AG10803 (cell line): Measurements from ENCODE around the gene BABAM1.

ENCODE experiments used
- DNase-seq: peaks from one replicate; pipeline ENCODE4 v3.0.0; 2010; ENCODE audit warnings: low read depth
- H3K4me3 ChIP-seq: 2 replicates; pipeline ENCODE4 v1.5.1; 2011; ENCODE audit warnings: mild to moderate bottlenecking, low read length, control low read depth
- CTCF ChIP-seq: conservative IDR thresholded peaks from 2 replicates; pipeline ENCODE4 v1.5.1; 2011; ENCODE audit warnings: mild to moderate bottlenecking, low read length, control low read depth, inconsistent platforms

The BABAM1 gene

GRCh38 chr19:17237747-17238706, 29.2 kb upstream of the BABAM1 start:
- H3K4me3 ChIP-seq: no peak overlapping the region
- TF ChIP-seq CTCF: no peak
- DNase-seq: no peak

GRCh38 chr19:17240062-17240752, 27.0 kb upstream of the BABAM1 start:
- no peak for TF ChIP-seq CTCF
- DNase-seq: no peak
- no peak overlapping the region for H3K4me3 ChIP-seq

DNA sequence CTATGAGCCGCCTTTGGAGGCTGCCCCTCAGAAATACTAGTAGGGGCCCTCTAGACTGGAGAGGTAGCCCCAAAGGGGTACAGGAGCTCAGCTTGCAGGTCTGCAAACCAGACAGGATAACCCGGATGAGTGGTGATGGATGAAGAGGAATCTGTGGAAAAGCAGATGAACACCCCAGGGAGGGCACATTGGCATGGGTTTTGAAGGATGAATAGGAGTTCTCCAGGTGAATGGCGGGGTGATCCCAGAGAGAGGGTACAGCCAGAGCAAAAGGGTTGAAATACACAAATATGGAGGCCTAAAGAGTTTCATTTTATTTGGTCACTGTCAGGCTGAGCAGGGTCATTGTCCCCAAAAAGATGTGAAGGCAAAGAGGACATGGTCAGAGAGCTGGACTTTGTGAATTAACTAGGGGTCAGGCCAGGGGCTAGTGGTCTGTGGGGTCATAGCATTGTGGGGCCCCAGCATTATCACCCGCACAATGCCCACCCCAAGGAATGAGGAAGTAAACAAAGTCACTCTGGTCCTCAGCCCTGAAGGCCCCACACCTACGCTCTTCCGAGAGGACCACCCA, 26.3 kb upstream of the BABAM1 start:
- no peak for DNase-seq
- no peak for TF ChIP-seq CTCF

DNA sequence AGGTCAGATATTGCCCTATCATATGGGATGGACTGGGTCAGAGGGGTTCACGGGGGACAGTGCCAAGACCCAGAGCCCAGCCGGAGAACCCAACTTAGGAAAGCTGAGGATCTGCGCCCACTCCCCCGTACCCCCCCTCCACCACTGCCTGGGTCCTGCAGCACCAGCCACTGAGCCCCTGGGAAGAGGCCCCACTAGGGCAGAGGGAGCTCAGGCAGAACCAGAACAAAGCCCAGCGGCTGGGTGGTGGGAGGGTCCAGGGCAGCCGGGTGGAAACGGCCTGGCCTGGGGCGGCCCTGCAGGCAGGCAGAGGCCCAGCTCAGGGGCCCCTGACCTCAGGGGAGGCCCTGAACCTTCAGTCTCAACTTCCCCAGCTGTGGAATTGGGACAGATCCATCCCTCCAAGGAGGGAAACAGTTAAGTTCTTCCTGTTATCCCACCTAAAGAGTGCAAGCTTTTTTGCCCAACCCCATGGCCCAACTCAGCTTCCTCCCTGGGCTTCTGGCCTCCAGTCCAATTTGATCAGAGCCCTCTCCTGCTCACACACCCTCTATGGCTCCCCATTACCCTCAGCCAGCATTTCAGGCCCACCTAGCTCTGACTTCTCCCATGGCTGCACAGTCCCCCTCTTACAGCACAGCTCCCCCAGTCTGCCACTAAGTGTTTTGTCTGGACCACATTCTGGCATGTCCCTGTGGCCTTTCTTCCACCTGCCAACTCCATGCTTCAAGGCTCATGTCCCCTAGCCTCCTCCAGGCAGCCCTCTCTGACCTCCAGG, 24.6 kb upstream of the BABAM1 start:
- peak overlapping the region; percentile 89 for H3K4me3 ChIP-seq
- TF ChIP-seq CTCF: no peak
- DNase-seq: no peak

More for the DNA sequence above, 26.3 kb upstream of the BABAM1 start:
- H3K4me3 ChIP-seq: no peak overlapping the region

GRCh38 chr19:17243211-17243829, 23.9 kb upstream of the BABAM1 start:
- TF ChIP-seq CTCF: no peak
- no peak for DNase-seq
- H3K4me3 ChIP-seq: peak overlapping the region; percentile 89

DNA sequence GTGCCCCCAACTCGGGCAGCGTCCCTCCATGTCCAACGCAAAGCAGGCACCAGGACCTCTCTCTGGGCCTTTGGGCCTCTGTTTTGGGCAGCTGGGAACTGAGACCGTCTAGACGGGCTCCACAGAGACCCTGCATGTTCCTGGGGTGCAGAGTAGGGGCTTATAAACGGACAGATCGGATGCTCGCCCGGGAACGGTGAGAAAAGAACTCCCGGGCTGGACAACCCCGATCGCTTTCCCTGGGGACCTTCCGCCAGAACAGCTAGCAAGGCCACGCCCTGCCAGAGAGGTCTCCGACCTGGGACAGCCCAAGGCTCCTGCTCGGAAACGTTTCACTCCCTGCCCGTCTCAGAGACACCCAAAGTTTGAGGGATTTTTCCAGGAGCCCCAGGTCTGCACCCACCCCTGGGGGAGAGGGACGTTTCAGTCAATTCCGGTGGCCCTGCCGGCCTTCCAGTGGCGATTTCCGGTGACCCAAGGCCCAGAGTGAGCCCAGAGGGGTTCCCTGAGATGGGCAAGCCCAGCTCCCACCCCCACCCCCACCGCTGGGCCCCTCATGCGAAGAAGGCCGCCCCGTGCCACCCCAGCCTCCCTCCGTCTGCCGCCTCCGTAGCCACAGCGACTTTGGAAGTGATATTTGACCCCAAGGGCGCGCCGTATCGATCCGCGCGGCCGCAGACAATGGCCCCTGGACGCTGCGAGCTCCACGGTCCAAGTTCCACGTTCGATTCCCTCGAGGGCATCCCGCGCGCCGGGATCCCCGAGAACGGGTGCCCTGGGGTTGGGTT, 23.2 kb upstream of the BABAM1 start:
- DNase-seq: peak; percentile 45
- H3K4me3 ChIP-seq: peak overlapping the region; percentile 89
- no peak for TF ChIP-seq CTCF
